Naive thymus-derived CD4-positive, alpha-beta T cell (primary cell): ENCODE measurements around the gene STX12. TPM values are rescaled to one million over a fixed set of nuclear protein-coding genes. Genes with fewer than 3 reads are reported as not detected.
A peak's percentile ranks its signal among the peaks of the same experiment; 100 is the strongest.
"Not testable (repeated sequence)": the region's sequence is repeated elsewhere in the genome, so short reads cannot be mapped to it uniquely, and the experiment has no call there.

Experiments used
- ATAC-seq: fragments of 150-1000 bp; cut with Tn5 transposase; 2 replicates; pipeline ENCODE4 v1.10.0; 2021; ENCODE audit warnings: mild to moderate bottlenecking, moderate library complexity
- CTCF ChIA-PET: fragments of 350-600 bp; sonication (Branson Sonifier 250); formaldehyde crosslinking; loops from one replicate; lab custom pipeline; 2021; ENCODE audit warnings: antibody characterized with exemption; lab: Charles Lee
- POLR2A ChIA-PET: fragments of 350-600 bp; sonication (Branson Sonifier 250); formaldehyde crosslinking; loops from one replicate; lab custom pipeline; 2021; ENCODE audit warnings: antibody characterized with exemption, inconsistent platforms; lab: Charles Lee
- DNase-seq, 9 donors: peaks; one replicate each; pipeline versions ENCODE4 v3.0.0 to v3.0.0-alpha.2; 2020 to 2022; ENCODE audit warnings: mixed read lengths in 1 of 9
- H3K27ac ChIP-seq: one replicate; pipeline ENCODE4 v1.7.0; 2013; ENCODE audit warnings: mild to moderate bottlenecking, low read depth, low read length, moderate library complexity
- H3K27me3 ChIP-seq, 2 donors: one replicate each; pipeline ENCODE4 v1.7.0; 2013; ENCODE audit warnings: low read length in 2 of 2, mild to moderate bottlenecking in 2 of 2, moderate library complexity in 2 of 2; ENCODE audit not compliant: control insufficient read depth in 2 of 2, insufficient read depth in 2 of 2
- H3K36me3 ChIP-seq, 3 experiments: 1 replicate in 2 of 3; 2 replicates in 1 of 3; pipeline ENCODE4 v1.7.0; 2013; ENCODE audit warnings: low read length in 3 of 3, mild to moderate bottlenecking in 3 of 3, moderate library complexity in 1 of 3; ENCODE audit not compliant: insufficient read depth in 3 of 3, control insufficient read depth in 2 of 3
- H3K4me1 ChIP-seq, 2 donors: one replicate each; pipeline ENCODE4 v1.7.0; 2013; ENCODE audit warnings: low read length in 2 of 2, mild to moderate bottlenecking in 2 of 2, moderate library complexity in 1 of 2; ENCODE audit not compliant: control insufficient read depth in 2 of 2, insufficient read depth in 2 of 2
- H3K4me3 ChIP-seq: 2 replicates; pipeline ENCODE4 v1.7.0; 2013; ENCODE audit warnings: mild to moderate bottlenecking, low read length
- H3K9me3 ChIP-seq, 3 experiments: 1 replicate in 2 of 3; 2 replicates in 1 of 3; pipeline ENCODE4 v1.7.0; 2013; ENCODE audit warnings: low read length in 3 of 3; ENCODE audit not compliant: control insufficient read depth in 2 of 3
- H3K27ac Mint-ChIP-seq, 9 donors: one replicate each; pipeline ENCODE4 v1.8.0; 2020 to 2022; ENCODE audit warnings: mixed read lengths in 9 of 9, mild to moderate bottlenecking in 8 of 9, moderate library complexity in 5 of 9, inconsistent platforms in 2 of 9
- H3K27me3 Mint-ChIP-seq, 5 donors: one replicate each; pipeline ENCODE4 v1.8.0; 2021 to 2022; ENCODE audit warnings: mixed read lengths in 5 of 5, mild to moderate bottlenecking in 1 of 5
- H3K36me3 Mint-ChIP-seq, 5 donors: one replicate each; pipeline ENCODE4 v1.8.0; 2020 to 2022; ENCODE audit warnings: mixed read lengths in 5 of 5, mild to moderate bottlenecking in 3 of 5, inconsistent platforms in 1 of 5
- H3K4me1 Mint-ChIP-seq, 7 donors: one replicate each; pipeline ENCODE4 v1.8.0; 2020 to 2022; ENCODE audit warnings: mixed read lengths in 7 of 7, mild to moderate bottlenecking in 3 of 7, inconsistent platforms in 1 of 7
- H3K4me3 Mint-ChIP-seq, 10 donors: one replicate each; pipeline ENCODE4 v1.8.0; 2020 to 2022; ENCODE audit warnings: mild to moderate bottlenecking in 10 of 10, mixed read lengths in 10 of 10, moderate library complexity in 6 of 10, inconsistent platforms in 2 of 10
- H3K9me3 Mint-ChIP-seq, 11 donors: one replicate each; pipeline ENCODE4 v1.8.0; 2020 to 2022; ENCODE audit warnings: mixed read lengths in 11 of 11, mild to moderate bottlenecking in 4 of 11, inconsistent platforms in 1 of 11, moderate library complexity in 1 of 11
- intact Hi-C, 2 donors: fragments of 100-400 bp; cut with micrococcal nuclease; formaldehyde crosslinking; loops; one replicate each; pipeline ENCODE4 v1.15.1; 2023
- polyA plus RNA-seq, 2 donors: library from polyadenylated mRNA; unstranded; fragments of 300-500 nt; fragmentation: Illumina TruSeq; gene quantifications; one replicate each; pipeline ENCODE4 v1.2.3, GENCODE V29; 2021
- total RNA-seq, 6 experiments: library from RNA in 5 of 6; stranded (reverse) in 5 of 6; gene quantifications; 1 replicate in 5 of 6; 2 replicates in 1 of 6; pipeline ENCODE4 v1.2.3 and lab custom pipeline; 2021 to 2026

The STX12 gene
- total and polyA plus RNA-seq, 7 experiments from 2014 or later, result 9.3 to 38.7 (median 26.9) TPM

DNA sequence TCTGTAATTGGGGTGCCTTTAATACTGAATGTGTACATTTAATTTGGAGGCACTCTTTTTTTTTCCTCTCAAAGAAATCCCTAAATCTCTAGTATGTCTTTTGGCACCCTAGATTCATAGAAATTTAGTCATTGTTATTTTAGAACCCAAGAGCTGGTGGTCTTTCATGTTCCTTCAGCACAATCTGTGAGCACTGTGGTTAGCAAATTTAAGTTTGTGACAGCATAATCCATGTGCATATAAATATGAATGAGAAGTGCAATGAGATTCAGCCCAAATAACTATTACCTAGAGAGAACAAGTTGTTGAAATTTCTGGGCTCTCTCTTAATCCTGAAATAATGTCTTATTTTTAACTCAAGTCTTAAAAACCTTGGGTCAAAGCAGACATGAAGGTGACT, 62.0 kb downstream of the STX12 start:
- POLR2A ChIA-PET, result interaction anchor here (0.7 kb wide), 1 partner anchor 426 kb away, joined by 3 read pairs; no protein-coding TSS in a partner anchor
- intact Hi-C loops, result loop anchor here in 1 of 2 donors (10.0 kb wide), 1 partner anchor 600 kb away; the partner anchor contains the start of gene WDTC1
- Histone ChIP-seq H3K36me3 (peaks cover 0 to 41% (median 9%) of the 10 kb centered on the region in 3 experiments), H3K9me3 (no peaks in the 10 kb centered on the region), H3K27me3 (no peaks in the 10 kb centered on the region), H3K27ac (no peak overlapping the region), H3K4me3 (no peak overlapping the region), H3K4me1 (peaks cover 13 to 14% of the 10 kb centered on the region in 2 donors)
- H3K9me3 Mint-ChIP-seq, result peaks cover 0 to 1% (median 0%) of the 10 kb centered on the region in 11 donors
- CTCF ChIA-PET, result no interaction called here
- H3K27ac Mint-ChIP-seq, result peak overlapping the region in 1 of 9 donors; percentile 42
- H3K36me3 Mint-ChIP-seq, result peaks cover 0 to 10% (median 4%) of the 10 kb centered on the region in 5 donors
- H3K27me3 Mint-ChIP-seq, result no peaks in the 10 kb centered on the region
- no peak overlapping the region for H3K4me3 Mint-ChIP-seq
- DNase-seq, result no peak
- ATAC-seq, result no peak
- H3K4me1 Mint-ChIP-seq, result peaks cover 16 to 50% (median 41%) of the 10 kb centered on the region in 7 donors

- ATAC-seq (no peak), DNase-seq (no peak)
- POLR2A ChIA-PET, result interaction anchor here (0.7 kb wide), 1 partner anchor 426 kb away, joined by 3 read pairs; no protein-coding TSS in a partner anchor
- H3K36me3 ChIP-seq, result peaks cover 0 to 46% (median 9%) of the 10 kb centered on the region in 3 experiments
- no peak overlapping the region for H3K4me3 Mint-ChIP-seq
- peaks cover 16 to 49% (median 41%) of the 10 kb centered on the region in 7 donors for H3K4me1 Mint-ChIP-seq
- H3K9me3 ChIP-seq, result no peaks in the 10 kb centered on the region
- H3K36me3 Mint-ChIP-seq, result peaks cover 0 to 15% (median 5%) of the 10 kb centered on the region in 5 donors
- peaks cover 0 to 1% (median 0%) of the 10 kb centered on the region in 11 donors for H3K9me3 Mint-ChIP-seq
- H3K27ac Mint-ChIP-seq, result peak overlapping the region in 2 of 9 donors; percentile 11 to 42
- H3K4me3 ChIP-seq, result no peak overlapping the region
- CTCF ChIA-PET, result no interaction called here
- H3K27me3 ChIP-seq, result no peaks in the 10 kb centered on the region
- H3K27me3 Mint-ChIP-seq, result no peaks in the 10 kb centered on the region
- peaks cover 13 to 14% of the 10 kb centered on the region in 2 donors for H3K4me1 ChIP-seq
- H3K27ac ChIP-seq, result no peak overlapping the region
- intact Hi-C loops, result loop anchor here in 1 of 2 donors (10.0 kb wide), 1 partner anchor 601 kb away; the partner anchor contains the start of gene WDTC1
These were observed 62.5 kb downstream of the STX12 start for GRCh38 chr1:27835501-27835900.

- H3K27me3 Mint-ChIP-seq, result no peaks in the 10 kb centered on the region
- Histone ChIP-seq H3K27me3 (no peaks in the 10 kb centered on the region), H3K4me1 (no peaks in the 10 kb centered on the region), H3K27ac (no peak overlapping the region), H3K9me3 (no peaks in the 10 kb centered on the region), H3K4me3 (no peak overlapping the region), H3K36me3 (peaks cover 9 to 57% (median 16%) of the 10 kb centered on the region in 3 experiments)
- H3K4me3 Mint-ChIP-seq, result no peak overlapping the region
- peak overlapping the region in 1 of 9 donors; percentile 77 for H3K27ac Mint-ChIP-seq
- ChIA-PET CTCF (no interaction called here), POLR2A (no interaction called here)
- no peak for DNase-seq
- no peak for ATAC-seq
- intact Hi-C loops, result no loop called here
- H3K4me1 Mint-ChIP-seq, result no peaks in the 10 kb centered on the region
- peaks cover 0 to 46% (median 31%) of the 10 kb centered on the region in 5 donors for H3K36me3 Mint-ChIP-seq
- no peaks in the 10 kb centered on the region for H3K9me3 Mint-ChIP-seq
These were observed 76.9 kb downstream of the STX12 start for GRCh38 chr1:27849951-27850350.

- peaks cover 0 to 6% of the 10 kb centered on the region in 2 donors for H3K4me1 ChIP-seq
- intact Hi-C loops, result loop anchor here in 1 of 2 donors (5.0 kb wide), 1 partner anchor 37 kb away; no protein-coding TSS in a partner anchor
- H3K27ac ChIP-seq, result no peak overlapping the region
- no peak overlapping the region for H3K4me3 Mint-ChIP-seq
- H3K27me3 Mint-ChIP-seq, result no peaks in the 10 kb centered on the region
- POLR2A ChIA-PET, result no interaction called here
- no peaks in the 10 kb centered on the region for H3K27me3 ChIP-seq
- H3K9me3 ChIP-seq, result no peaks in the 10 kb centered on the region
- H3K4me1 Mint-ChIP-seq, result peaks cover 0 to 18% (median 13%) of the 10 kb centered on the region in 7 donors
- peaks cover 0 to 17% (median 9%) of the 10 kb centered on the region in 3 experiments for H3K36me3 ChIP-seq
- CTCF ChIA-PET, result no interaction called here
- no peak overlapping the region for H3K4me3 ChIP-seq
- no peak for DNase-seq
- H3K27ac Mint-ChIP-seq, result peak overlapping the region in 2 of 9 donors; percentile 54 to 56
- no peaks in the 10 kb centered on the region for H3K9me3 Mint-ChIP-seq
- H3K36me3 Mint-ChIP-seq, result peaks cover 0 to 18% (median 17%) of the 10 kb centered on the region in 5 donors
- no peak for ATAC-seq
These were observed 82.1 kb downstream of the STX12 start for GRCh38 chr1:27855085-27855484.

- Histone ChIP-seq H3K36me3 (peaks cover 0 to 2% (median 0%) of the 10 kb centered on the region in 3 experiments), H3K4me3 (no peak overlapping the region), H3K4me1 (peaks cover 0 to 6% of the 10 kb centered on the region in 2 donors), H3K9me3 (no peaks in the 10 kb centered on the region), H3K27ac (no peak overlapping the region), H3K27me3 (no peaks in the 10 kb centered on the region)
- POLR2A ChIA-PET, result no interaction called here
- Mint-ChIP-seq H3K4me1 (peaks cover 0 to 25% (median 16%) of the 10 kb centered on the region in 7 donors), H3K27ac (no peak overlapping the region), H3K36me3 (peaks cover 0 to 1% (median under 1%) of the 10 kb centered on the region in 5 donors), H3K27me3 (no peaks in the 10 kb centered on the region), H3K4me3 (no peak overlapping the region), H3K9me3 (no peaks in the 10 kb centered on the region)
- intact Hi-C loops, result loop anchor here in 1 of 2 donors (5.0 kb wide), 1 partner anchor 36 kb away; no protein-coding TSS in a partner anchor
- CTCF ChIA-PET, result interaction anchor here (0.6 to 3.9 kb wide), 6 partner anchors 30 to 352 kb away, joined by 3 to 33 read pairs (median 6); no protein-coding TSS in a partner anchor
- ATAC-seq (no peak), DNase-seq (no peak)
These were observed 83.7 kb downstream of the STX12 start for GRCh38 chr1:27856561-27857343.

- not testable (repeated sequence) for H3K27ac ChIP-seq, H3K4me3 ChIP-seq, H3K27me3 Mint-ChIP-seq, H3K9me3 ChIP-seq, H3K36me3 ChIP-seq, H3K4me3 Mint-ChIP-seq, H3K9me3 Mint-ChIP-seq, H3K4me1 ChIP-seq, H3K36me3 Mint-ChIP-seq, H3K27ac Mint-ChIP-seq, DNase-seq, H3K27me3 ChIP-seq, ATAC-seq
- H3K4me1 Mint-ChIP-seq, result peaks cover 0 to 29% (median 21%) of the 10 kb centered on the region in 7 donors
- intact Hi-C loops, result loop anchor here in 1 of 2 donors (5.0 kb wide), 1 partner anchor 35 kb away; no protein-coding TSS in a partner anchor
- CTCF ChIA-PET, result interaction anchor here (0.6 to 3.9 kb wide), 12 partner anchors 14 to 351 kb away, joined by 3 to 33 read pairs (median 4); partner anchors contain the start of gene STX12
- POLR2A ChIA-PET, result interaction anchor here (0.7 to 1.4 kb wide), 5 partner anchors 15 to 123 kb away, joined by 3 read pairs; partner anchors contain the start of gene XKR8
These were observed 84.5 kb downstream of the STX12 start for GRCh38 chr1:27857552-27857951.
